ENCODE data around the gene PLLP.

DNA sequence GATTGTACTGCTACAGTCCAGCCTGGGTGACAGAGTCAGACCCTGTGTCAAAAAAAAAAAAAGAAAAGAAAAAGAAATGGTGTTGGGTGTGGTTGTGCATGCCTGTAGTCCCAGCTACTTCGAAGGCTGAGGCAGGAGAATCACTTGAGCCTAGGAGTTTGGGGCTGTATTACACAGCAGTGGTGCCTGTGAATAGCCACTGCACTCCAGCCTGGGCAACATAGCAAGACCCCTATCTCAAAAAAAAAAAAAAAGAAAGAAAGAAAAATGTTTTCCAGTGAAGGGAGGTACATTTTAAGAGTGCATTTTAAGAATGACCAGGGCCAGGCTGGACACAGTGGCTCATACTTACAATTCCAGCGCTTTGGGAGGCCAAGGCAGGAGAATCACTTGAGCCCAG is 33.1 kb downstream of the PLLP start:
- TF ChIP-seq, protein P1, sequence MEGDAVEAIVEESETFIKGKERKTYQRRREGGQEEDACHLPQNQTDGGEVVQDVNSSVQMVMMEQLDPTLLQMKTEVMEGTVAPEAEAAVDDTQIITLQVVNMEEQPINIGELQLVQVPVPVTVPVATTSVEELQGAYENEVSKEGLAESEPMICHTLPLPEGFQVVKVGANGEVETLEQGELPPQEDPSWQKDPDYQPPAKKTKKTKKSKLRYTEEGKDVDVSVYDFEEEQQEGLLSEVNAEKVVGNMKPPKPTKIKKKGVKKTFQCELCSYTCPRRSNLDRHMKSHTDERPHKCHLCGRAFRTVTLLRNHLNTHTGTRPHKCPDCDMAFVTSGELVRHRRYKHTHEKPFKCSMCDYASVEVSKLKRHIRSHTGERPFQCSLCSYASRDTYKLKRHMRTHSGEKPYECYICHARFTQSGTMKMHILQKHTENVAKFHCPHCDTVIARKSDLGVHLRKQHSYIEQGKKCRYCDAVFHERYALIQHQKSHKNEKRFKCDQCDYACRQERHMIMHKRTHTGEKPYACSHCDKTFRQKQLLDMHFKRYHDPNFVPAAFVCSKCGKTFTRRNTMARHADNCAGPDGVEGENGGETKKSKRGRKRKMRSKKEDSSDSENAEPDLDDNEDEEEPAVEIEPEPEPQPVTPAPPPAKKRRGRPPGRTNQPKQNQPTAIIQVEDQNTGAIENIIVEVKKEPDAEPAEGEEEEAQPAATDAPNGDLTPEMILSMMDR (IDR thresholded peaks at IDR 0.05), result no peak
- TF ChIP-seq POLR2AphosphoS5 (IDR thresholded peaks at IDR 0.05), result no peak
- no peak for TF ChIP-seq POLR2A (IDR thresholded peaks at IDR 0.05)
